MM.1S (cell line): Measurements from ENCODE around the gene ZNF425.
"Not testable (repeated sequence)": the region's sequence is repeated elsewhere in the genome, so short reads cannot be mapped to it uniquely, and the experiment has no call there.

Experiments
- EZH2 ChIP-seq: fragments of 300-600 bp; sonication (generic); optimal IDR thresholded peaks from 2 replicates; pipeline ENCODE3; 2017; ENCODE audit warnings: low read depth, mild to moderate bottlenecking, antibody characterized with exemption, low read length, mixed read lengths
- EZH2phosphoT487 ChIP-seq: fragments of 300-600 bp; sonication (generic); IDR thresholded peaks from 2 replicates; pipeline ENCODE4 v1.6.1; 2018; ENCODE audit warnings: antibody characterized with exemption, low read length
- TF ChIP-seq, protein P1 (sequence below): fragments of 300-600 bp; sonication (generic); IDR thresholded peaks from 2 replicates; pipeline ENCODE4 v1.5.1; 2016; ENCODE audit warnings: antibody characterized with exemption, low read length, mixed read lengths

- TF ChIP-seq, protein P1, sequence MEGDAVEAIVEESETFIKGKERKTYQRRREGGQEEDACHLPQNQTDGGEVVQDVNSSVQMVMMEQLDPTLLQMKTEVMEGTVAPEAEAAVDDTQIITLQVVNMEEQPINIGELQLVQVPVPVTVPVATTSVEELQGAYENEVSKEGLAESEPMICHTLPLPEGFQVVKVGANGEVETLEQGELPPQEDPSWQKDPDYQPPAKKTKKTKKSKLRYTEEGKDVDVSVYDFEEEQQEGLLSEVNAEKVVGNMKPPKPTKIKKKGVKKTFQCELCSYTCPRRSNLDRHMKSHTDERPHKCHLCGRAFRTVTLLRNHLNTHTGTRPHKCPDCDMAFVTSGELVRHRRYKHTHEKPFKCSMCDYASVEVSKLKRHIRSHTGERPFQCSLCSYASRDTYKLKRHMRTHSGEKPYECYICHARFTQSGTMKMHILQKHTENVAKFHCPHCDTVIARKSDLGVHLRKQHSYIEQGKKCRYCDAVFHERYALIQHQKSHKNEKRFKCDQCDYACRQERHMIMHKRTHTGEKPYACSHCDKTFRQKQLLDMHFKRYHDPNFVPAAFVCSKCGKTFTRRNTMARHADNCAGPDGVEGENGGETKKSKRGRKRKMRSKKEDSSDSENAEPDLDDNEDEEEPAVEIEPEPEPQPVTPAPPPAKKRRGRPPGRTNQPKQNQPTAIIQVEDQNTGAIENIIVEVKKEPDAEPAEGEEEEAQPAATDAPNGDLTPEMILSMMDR: not testable (repeated sequence)
- TF ChIP-seq EZH2phosphoT487, EZH2: not testable (repeated sequence)
Measured at GRCh38 chr7:149062217-149062899, 63.8 kb downstream of the ZNF425 start.
